Fibroblast of mammary gland (primary cell): Measurements from ENCODE around the gene CRISPLD2.

ENCODE experiments used
- DNase-seq: peaks from one replicate; pipeline ENCODE4 v3.0.0-alpha.2; 2010; ENCODE audit warnings: low read depth
- H3K4me3 ChIP-seq: 2 replicates; pipeline ENCODE4 v1.5.1; 2011; ENCODE audit warnings: low read depth, mild to moderate bottlenecking, low read length, moderate library complexity; ENCODE audit not compliant: control insufficient read depth
- TF ChIP-seq, protein P1 (sequence below): conservative IDR thresholded peaks from 2 replicates; pipeline ENCODE4 v1.5.1; 2011; ENCODE audit warnings: low read depth, low read length, inconsistent platforms; ENCODE audit not compliant: control insufficient read depth, insufficient read depth

The CRISPLD2 gene

DNA sequence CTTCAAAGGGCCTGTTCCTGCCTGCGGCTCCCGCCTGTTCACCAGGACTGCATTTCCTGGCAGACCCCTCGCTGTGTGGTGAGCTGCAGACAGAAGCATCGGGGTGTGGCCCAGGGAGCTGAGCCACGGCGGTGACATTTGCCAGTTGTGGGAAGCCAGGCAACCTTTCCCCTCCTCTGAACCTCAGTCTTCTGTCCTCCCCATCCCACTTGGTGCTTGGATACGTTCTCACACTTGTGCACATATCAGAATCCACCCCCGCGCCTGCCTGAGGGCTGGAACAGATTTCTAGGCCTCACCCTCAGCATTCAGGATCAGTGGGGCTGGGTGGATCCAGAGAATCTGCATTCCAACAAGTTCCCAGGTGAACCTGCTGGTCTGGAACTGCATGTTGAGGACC lies 63.5 kb downstream of the CRISPLD2 start:
- TF ChIP-seq, protein P1, sequence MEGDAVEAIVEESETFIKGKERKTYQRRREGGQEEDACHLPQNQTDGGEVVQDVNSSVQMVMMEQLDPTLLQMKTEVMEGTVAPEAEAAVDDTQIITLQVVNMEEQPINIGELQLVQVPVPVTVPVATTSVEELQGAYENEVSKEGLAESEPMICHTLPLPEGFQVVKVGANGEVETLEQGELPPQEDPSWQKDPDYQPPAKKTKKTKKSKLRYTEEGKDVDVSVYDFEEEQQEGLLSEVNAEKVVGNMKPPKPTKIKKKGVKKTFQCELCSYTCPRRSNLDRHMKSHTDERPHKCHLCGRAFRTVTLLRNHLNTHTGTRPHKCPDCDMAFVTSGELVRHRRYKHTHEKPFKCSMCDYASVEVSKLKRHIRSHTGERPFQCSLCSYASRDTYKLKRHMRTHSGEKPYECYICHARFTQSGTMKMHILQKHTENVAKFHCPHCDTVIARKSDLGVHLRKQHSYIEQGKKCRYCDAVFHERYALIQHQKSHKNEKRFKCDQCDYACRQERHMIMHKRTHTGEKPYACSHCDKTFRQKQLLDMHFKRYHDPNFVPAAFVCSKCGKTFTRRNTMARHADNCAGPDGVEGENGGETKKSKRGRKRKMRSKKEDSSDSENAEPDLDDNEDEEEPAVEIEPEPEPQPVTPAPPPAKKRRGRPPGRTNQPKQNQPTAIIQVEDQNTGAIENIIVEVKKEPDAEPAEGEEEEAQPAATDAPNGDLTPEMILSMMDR, result no peak
- no peak overlapping the region for H3K4me3 ChIP-seq
- peak; percentile 84 for DNase-seq

DNA sequence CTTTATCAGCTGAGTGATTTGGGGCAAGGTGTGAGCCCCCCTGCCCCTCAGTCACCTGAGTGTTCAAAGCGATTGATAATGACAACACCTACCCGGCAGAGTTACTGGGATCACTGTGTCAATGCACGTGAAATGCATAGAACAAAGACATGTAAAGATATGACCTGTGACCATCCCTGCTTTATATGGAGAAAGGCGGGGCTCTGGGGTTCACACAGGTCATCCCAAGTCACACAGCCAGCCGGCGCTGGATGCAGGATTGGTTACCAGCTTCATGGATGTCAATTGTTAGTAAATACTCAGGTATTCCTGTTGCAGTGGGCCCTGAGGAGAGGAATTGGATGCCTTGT lies 64.4 kb downstream of the CRISPLD2 start:
- H3K4me3 ChIP-seq, result no peak overlapping the region
- no peak for DNase-seq
- TF ChIP-seq, protein P1, result no peak

DNA sequence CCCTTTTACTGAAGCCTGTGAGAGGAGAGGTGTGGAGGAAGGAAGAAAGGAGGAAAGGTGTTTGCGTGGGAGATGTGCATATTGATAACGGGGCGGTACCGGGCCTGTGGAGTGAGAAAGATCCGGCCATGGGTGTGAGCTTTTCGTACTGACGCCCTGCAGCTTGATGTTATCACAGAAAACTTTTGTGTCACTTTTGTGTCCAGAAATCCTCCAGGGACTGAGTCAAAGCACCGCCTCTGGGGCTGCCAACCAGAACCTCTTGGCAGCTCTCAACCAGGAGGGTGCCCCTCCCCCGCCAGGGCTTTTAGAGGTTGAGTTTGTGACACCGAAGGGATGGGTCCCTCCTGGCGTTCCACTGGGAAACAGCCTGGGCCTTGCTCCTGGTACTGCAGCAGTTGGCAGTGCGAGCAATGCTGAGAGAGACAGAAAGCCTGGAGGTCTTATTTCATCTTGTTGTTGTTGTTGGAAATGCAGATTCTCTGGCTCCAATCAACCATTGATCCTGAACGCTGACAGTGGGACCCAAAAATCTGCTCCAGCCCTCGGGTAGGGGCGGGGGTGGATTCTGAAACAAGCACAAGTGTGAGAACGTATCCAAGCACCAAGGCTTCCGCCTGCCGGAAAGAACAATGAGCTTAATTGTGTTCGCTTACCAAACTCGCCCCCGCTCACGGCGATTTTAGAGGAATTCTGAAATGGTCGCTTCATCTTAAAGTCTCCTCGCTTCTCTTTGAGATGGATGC lies 65.0 kb downstream of the CRISPLD2 start:
- peak; percentile 16 for DNase-seq
- TF ChIP-seq, protein P1, result no peak
- H3K4me3 ChIP-seq, result no peak overlapping the region

GRCh38 chr16:84885342-84885910 lies 65.6 kb downstream of the CRISPLD2 start:
- DNase-seq, result no peak
- no peak overlapping the region for H3K4me3 ChIP-seq
- TF ChIP-seq, protein P1, result no peak

DNA sequence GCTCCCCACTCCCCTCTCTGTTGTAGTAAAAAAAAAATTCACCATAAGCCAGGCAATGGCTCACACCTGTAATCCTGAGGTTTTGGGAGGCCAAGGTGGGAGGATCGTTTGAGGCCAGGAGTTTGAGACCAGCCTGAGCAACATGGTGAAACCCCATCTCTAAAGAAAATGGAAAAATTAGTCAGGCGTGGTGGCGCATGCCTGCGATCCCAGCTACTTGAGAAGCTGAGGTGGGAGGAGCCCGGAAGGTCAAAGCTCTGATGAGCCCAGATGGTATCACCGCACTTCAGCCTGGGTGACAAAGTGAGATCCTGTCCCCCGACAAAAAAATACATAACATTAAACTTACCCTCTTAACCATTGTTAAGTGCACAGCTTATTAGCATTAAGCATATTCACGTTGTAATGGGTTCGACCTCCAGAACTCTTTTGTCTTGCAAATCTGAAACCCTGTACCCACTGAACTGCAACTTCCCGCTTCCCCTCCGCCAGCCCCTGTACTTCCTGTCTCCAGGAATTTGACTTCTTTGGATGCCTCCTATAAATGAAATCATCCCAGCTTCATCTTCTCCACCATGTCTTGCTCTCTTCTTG lies 66.8 kb downstream of the CRISPLD2 start:
- TF ChIP-seq, protein P1, result no peak
- DNase-seq, result no peak
- H3K4me3 ChIP-seq, result no peak overlapping the region

- TF ChIP-seq, protein P1, result no peak
- no peak for DNase-seq
- H3K4me3 ChIP-seq, result no peak overlapping the region
Measured at GRCh38 chr16:84887207-84887606, 67.4 kb downstream of the CRISPLD2 start.
